Activated CD8-positive, alpha-beta memory T cell treated with anti-CD3 and anti-CD28 coated beads, Interleukin-2, amount 50 U/mL, for 24 hours (primary cell): ENCODE measurements around the gene FAT1.

ENCODE experiments used
- DNase-seq: peaks from one replicate; pipeline ENCODE4 v3.0.0-alpha.2; 2020; ENCODE audit errors: extremely low read depth

FAT1 gene

DNA sequence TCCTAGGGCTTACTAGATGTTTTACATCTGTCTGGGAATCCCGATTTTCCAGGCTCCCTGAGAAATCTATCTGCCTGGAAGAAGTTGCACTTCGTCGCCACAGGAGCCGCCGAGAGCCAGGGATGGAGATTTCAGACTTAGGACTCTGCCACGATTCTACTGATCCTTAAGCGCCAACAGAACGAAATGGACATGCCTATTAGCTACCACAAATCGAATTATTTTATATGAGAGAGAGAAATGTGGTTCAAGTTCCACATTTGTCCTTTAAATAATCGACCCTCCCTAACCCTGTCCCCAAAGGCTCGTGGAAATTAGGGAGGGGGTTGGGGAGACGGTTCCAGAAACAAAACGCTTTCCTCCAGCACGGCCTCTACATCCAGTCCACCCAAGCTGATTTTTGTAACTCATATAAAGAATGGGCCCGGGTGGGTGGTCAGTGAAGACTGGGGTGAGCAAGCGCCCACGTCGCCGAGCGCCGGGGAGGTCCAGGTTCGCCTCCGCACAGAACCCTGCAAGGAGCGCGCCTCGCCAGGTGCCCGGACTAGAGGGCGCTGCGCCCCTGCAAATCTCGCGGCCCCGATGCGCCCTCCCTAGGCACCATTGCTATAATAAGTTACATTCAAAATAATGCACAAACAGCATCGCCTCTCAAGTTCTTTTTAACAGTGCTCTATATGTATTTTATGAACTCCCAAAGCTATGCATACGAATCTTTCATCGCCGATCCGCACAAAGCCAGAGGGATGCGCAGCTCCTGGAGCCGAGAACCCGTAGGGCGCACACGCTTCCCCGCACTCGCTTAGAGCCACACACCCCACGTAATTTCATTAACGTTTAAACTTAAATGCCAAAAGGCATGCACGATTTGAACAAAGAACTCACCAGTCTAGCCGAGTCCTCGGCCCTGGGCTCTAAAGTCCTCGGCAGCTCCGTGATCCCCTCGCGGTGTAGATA lies 2.1 kb upstream of the FAT1 start:
- no peak for DNase-seq

DNA sequence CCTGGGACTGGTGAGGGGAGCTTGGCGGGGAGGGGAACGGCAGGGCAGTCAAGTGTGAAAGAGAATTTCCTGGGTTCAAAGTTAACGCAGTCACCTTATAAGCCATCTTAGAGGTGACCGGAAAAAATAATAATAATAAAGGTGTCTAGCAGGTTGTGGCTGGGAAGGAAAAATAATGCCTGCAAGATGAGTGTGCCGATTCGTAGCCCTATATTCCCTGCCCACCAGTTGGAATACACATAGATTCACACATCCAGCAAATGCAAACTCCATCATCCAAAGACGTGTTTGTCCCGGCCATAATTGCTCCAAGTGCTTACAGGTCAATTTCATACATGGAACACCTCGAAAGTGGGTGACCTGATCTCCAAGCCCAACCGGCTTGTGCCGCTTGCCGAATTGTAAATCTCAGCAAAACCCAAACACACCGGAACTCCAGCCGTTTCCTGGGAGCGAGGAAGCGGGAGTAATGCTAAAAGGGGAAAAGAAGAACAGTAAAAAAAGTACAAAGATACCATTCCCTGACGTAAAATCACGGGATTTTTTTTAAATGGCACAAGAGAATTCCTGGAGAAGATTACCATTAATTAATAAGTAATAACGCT lies 1.3 kb upstream of the FAT1 start:
- DNase-seq: no peak

DNA sequence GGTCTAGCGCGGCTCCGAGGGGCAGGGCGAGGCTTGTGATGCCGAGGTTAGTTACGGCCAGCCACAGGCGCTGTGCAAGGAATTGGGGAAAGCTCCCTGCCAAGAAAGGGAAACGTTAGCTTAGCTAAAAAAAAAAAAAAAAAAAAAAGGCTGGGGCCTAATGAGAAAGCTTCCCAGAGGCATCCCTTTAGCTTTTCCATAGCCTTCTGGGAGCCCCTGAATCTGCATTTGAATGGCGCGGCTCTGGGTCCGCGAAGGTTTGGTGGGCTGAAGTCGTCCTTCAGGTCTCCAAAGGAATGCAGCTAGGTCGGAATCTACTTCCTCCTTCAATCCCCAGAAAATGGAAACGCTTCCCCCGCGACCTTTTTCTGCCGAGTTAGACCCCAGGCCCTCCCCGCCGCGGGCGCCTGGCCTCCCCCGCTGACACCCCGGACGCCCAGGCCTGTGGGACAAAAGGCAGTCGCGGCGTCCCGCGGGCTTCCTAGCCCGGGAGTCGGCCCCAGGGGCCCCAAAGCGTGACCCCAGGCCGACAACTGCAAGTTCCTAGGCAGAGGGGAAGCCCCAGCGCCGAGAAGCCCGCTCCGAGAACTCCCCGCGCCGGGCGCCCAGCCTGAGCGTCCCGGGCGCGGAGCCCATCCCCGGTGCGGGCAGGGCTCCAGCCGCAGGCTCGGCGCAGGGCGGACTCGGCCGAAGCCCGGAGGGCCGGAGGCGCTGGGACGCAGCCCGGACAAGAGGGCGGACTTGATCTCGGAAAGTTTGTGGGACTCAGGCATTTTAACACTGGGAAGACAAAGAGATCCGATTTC lies 605 bp upstream of the FAT1 start:
- DNase-seq: no peak

DNA sequence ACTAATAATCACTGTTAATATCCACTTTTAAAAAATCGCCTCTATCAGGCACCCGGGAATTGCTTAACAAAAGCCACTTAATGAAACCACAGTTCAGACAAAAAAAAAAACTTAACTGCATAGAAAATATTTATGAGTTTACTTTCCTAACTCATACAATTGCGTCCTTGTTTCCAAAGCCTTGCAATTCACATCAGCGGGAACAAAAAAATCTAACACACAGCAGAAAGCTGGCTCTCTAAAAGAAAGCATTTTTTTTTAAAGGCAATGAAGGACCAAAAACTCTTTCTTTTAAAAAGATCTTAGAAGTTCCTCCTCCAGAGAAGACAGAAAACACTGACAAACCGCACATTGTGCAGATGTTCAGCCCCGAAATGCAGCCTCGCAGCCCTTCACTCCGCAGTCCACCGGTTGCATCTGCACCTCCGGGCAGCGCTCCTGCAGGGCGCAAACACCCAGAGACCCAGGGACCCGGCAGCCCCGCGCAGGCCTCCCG lies 812 bp downstream of the FAT1 start:
- DNase-seq: no peak

DNA sequence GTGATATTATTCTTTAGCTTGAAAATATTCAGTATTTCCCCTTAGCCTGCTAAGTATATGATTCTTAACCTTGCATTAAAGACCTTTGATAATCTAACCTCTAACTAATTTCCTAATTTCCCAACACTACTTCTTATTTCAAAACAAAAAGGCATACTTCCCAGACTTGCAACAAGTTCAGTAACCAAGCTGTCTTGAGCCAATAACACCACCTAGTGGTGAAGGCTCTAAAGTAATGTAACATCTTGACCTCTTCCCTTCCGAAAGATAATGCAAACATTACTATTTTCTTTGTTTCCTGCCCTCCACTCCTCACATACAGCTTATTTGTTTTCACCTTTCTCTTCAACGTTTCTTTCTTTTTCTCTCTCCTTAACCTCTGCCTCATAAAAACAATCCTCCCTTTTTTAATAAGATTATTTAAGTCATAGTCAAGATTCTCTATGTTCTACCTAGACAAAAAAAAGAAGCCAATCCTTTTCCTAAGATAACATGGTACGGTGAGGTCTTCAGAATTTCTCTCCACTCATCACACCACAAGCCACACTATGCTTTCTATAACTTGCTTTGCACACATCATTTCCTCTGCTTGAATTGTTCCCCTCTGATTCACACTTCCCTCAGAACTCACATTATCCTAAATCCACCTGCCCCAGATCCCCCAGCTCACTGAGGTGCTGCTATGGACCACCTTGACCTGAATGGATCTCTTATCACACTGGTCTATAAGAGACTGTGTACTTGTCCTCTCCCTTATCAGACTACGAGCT lies 3.5 kb downstream of the FAT1 start:
- no peak for DNase-seq

DNA sequence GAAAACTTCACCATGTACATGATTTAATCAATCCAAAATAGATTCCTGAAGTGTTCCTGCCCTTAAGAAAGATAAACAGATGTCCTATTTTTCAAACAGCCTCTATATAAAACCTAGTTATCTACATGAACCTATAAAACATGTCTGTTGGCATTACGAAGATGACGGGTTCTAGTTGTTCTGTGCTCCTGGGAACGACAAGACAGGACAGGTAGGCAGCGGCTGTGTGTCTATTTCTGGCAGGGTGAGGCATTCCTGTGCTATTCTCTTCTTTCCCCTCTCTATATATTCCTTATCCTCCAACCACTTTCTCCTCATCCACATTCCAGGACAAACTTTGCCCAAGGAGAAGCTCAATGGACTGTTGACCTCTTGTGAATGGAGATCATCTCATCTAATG lies 6.1 kb downstream of the FAT1 start:
- no peak for DNase-seq

DNA sequence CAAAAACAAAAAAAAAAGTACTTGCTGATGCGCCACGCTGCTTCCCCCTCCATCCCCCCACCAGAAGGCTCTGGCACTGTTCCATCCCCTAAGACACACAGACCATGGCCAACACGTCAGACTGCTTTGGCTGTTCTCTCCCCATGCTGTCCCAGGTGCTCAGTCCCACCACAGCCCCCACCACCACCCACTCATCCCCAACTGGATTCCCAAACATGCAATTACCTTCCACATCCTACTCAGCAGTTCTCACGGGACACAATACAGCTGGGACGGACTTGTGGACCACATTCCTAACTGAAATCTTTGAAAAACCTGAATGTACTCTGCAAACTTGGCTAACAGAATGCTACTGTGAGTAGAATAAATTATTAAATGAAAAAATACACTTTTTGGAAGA lies 8.6 kb downstream of the FAT1 start:
- DNase-seq: no peak

DNA sequence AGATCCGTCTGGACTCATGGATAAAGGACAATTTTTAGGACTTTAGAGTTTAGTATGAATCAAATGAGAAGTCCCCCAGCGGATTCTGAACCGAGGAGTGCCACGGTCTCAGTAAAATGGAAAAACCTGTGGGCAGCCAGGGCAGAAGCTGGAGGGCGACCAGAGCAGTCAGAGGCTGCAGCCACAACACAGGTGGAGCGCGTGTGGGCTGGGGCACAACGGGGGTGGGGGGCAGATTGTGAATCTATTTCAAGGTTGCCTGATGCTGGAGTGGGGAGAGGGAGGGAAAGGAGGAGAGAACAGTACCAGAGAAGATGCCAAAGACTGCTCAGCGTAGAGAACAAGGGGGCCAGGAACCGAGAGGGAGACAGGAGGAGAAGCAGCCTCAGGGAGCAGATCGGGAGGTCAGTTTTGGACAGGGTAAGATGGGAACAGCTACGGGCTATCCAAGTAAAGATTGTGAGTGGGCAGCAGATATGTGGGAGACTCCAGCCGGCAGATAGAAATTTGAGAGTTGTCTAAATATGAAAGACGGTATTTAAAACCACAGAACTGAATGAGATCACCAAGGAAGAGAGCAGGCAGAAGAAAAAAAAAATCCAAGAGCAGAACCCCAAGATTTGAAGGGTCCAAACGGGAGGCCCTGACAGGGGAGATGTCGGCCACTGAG lies 9.5 kb downstream of the FAT1 start:
- DNase-seq: no peak

DNA sequence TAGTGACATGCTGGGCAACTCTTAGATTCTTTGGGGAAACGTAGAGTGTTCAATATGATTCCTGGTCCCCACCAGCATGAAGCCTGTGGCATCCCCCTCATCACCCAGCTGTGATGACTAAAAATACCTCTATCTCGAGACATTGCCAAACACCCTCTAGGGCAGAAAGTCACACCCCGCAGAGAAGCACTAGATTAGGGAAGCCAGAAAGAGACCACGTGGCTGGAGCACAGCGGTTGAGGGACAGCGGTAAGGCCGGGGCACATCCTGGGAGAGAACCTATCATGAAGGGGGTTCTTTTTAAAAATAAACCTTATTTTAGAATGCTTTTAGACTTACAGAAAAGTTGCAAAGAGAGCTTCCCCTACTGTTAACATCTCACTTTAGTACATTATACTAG lies 11.0 kb downstream of the FAT1 start:
- DNase-seq: no peak

DNA sequence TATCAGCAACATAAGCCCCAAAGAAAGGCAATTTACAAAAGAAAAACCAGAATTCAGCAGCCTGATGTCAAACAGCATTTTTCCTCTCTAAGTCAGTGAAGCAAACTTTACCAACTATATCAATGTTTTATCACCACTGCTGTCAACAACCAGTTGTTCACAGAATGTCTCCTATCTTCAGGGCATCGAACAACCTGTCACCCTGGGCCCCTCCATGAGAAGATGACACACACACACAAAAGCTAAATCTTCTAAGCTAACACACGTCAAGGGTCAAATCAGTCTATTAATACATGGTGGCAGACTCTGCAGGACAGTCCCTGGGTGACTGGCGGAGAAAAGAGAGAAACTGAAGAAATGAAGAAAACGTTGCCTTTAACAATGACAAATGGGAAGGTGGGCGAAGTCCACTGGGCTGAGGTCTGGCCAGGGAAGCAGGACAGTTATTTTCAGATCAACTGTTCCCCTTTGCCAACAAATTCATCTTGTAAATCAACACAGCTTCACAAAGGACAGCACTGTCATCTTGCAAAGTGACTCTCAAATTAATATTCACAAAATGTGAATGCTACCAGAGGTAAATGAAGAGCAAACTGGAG lies 13.0 kb downstream of the FAT1 start:
- DNase-seq: no peak

DNA sequence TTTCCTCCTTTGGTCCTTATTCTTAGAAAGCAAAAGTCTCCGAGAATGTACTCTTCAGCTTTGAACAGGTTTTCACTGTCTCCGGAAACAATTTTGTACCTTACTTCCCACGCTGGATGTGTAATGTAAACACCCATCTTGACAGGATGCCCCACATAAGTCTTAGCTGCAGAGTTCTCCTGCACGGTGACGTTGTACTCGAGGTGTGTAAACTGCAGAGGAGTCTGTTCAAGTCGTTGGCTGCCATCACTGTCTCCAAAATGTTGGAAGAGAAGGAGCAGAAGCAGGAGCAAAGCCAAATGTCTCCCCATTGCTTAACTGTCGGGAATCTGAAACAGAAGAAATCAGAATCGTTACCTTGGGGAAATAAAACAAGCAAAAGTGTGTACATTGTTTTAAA lies 14.1 kb downstream of the FAT1 start:
- no peak for DNase-seq

DNA sequence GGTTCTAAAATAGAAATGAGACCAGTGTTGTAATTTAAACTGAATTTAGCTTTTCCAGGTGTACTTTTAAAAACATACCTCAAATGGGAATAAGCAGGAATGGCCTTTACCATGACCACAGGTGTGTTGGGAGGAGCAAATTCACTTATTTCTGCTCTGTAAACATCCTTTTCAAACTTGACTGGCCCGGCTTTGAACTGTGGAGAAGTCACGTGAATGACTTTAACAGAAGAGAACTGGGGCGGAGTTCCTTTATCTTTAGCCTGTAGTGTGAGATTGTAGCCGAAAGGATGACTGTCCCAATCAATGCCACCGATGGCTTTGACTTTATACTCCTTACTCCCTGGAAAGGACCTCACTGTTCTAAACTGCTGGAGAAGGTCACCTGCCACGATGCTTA lies 15.1 kb downstream of the FAT1 start:
- DNase-seq: no peak

DNA sequence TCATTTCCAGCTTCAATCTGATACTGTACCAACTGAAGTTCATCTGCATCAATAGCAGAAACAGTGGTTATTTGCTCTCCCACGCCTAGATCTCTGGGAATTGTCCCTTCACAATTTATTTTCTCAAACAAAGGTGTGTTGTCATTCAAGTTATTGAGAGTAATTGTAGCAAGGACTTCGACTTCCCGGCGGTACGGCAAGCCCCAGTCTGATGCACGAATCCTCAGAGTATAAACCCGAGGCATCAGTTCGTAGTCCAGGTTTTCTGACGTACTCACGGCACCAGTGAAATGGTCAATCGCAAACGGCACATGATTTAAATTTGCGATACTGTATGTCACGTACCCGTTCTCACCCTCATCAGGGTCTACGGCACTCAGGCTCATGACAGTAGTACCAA lies 15.7 kb downstream of the FAT1 start:
- no peak for DNase-seq

DNA sequence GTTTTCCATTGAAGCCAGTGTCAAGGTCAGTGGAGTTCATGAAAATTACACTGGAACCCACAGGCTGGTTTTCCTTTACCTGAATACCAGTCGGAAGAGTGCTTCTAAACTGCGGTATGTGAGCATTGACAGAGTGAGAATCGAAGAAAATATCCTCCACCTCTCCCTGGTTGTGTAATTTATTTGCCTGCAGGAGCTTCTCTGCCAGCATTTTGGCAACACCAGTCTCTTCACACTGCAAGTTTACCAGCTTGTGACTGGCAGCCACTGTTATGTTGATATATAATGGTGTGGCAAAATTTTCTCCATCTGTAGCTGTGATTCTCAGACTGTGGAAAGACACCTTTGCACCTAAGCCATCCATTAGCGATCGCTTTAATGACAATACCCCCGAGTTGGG lies 16.1 kb downstream of the FAT1 start:
- DNase-seq: no peak

DNA sequence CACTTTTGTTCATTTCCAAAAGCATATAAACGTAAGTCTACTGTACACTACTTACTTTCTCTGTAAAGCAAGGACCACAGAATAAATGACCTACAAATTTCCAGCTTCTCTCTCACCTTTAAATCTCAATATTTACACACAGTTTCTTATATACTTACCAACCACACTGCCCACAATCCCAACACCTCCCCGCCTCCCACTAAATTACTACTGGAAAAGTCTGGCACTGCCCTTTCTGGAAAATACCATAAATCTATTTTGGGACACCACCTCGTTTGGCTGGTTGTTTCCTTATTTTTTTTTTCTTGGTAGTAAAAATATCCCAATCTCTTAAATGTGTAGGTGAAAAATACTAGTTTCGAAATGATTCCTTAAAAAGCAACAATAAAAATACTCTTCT lies 19.6 kb downstream of the FAT1 start:
- no peak for DNase-seq

DNA sequence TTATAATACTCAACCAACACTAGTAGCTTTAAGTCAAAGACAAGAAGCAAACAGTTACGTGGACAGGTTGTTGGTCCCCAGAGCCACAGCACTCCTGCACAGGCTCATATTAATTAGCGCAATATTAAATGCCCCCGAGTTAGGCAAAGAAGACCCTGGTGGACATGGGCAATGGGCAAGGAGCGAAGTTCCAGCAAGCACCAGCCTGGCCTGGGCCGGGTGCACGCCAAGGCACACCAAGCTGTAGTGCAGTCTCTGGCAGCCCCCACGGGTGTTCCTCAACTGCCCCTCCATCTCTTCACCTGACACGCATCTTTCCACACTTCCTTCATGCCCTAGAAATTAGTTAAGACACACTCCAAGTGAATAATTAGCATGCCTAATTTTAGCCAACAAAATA lies 20.1 kb downstream of the FAT1 start:
- DNase-seq: no peak

DNA sequence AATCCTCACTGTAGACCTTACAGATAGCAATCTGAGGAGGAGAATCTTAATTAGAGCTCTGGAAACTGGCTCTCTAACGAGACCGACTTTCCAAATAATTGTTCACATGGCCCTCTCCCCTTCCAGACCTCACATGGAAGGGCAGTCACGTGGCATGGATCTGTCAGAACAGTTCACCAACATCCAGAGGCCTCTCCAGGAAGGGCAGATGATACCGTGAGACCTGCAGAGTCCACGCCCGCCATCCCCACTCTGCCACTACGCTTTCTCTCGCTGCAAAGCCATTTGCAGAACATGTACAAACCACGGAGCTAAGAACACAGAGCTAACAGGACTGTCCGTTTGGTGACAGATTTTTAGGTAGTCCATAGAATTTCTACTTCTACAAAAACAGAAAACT lies 20.7 kb downstream of the FAT1 start:
- no peak for DNase-seq

DNA sequence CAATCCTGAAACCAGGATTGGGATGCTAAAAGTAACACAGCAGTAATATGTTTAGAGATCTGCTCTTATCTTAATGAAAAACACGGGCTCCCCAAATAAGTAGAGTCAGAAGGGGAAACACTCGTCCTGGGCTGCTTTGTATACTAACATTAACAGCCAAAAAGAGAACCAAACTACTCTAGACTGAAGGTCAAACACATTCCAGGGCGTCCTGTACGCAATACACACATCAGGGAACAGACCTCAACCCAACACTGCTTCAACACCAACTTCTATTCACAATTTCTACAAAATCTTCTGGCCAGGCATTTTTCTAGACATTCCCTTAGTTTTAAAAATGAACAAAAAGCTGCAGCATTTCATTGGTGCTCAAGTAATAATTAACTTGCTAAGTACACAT lies 21.4 kb downstream of the FAT1 start:
- no peak for DNase-seq

DNA sequence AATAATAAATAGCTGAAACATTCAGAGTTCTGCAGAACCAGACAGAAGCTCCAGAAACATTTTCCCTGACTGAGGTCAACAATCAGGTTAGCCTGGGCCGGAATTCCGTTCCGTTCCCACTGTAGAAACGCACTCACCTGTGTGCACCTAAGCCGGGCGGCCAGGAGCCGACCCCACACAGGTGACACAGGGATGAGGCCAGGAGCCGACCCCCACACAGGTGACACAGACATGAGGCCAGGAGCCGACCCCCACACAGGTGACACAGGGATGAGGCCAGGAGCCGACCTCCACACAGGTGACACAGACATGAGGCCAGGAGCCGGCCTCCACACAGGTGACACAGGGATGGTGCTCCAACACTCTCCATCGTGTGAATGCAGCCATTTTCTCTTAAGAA lies 21.9 kb downstream of the FAT1 start:
- DNase-seq: no peak

DNA sequence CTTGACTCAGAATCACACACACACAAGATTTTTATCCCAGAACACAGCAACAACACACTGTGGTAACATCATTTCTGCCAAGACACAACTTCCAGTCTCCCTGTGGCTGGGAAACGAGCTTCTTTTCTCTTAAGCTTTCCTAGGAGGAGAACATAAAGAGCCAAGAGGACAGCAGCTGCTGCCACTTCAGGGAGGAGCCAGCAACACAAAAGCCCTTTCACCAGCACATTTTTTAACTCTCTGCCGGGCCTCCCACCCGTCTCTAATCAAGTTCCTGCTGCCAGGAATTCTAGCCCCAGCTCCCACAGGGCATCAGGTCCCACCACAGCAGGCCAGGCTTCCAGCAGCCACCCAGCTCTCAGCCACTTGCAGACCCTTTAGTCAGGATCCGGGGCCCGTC lies 22.4 kb downstream of the FAT1 start:
- DNase-seq: no peak

DNA sequence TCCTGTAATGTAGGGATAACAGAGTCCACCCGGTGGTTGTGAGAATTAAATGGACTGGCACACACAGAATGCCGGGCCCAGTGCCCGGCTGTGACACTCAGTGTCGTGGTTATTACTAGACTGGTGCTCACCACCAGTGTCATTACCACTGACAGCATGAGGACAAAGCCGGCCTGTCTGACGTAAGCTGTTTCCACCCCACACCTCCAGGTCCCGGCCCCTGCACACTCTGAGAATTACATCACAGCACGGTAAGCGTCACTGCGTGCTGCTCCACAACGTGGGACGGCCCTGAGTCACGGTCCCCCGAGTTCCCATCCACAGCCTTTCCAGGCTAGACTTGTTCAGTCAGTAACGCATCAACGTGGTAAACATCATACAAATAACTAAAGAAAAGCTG lies 22.9 kb downstream of the FAT1 start:
- DNase-seq: no peak
